Activated naive CD4-positive, alpha-beta T cell treated with anti-CD3 and anti-CD28 coated beads, Interleukin-2, amount 10 ng/mL, durations not matched to agents 7 days and 5 days (primary cell): ENCODE results near the gene PIGS.
"Not testable (repeated sequence)": the region's sequence is repeated elsewhere in the genome, so short reads cannot be mapped to it uniquely, and the experiment has no call there.

ENCODE experiments used
- CTCF ChIA-PET: fragments of 350-600 bp; sonication (Branson Sonifier 250); formaldehyde crosslinking; loops from one replicate; lab custom pipeline; 2021; ENCODE audit warnings: antibody characterized with exemption; lab: Charles Lee
- DNase-seq: peaks from one replicate; pipeline ENCODE4 v3.0.0-alpha.2; 2020
- H3K27ac Mint-ChIP-seq: one replicate; pipeline ENCODE4 v1.8.0; 2021; ENCODE audit warnings: mild to moderate bottlenecking, moderate library complexity, mixed read lengths
- H3K27me3 Mint-ChIP-seq: one replicate; pipeline ENCODE4 v1.8.0; 2021; ENCODE audit warnings: mild to moderate bottlenecking, mixed read lengths
- H3K36me3 Mint-ChIP-seq: one replicate; pipeline ENCODE4 v1.8.0; 2021; ENCODE audit warnings: mixed read lengths
- H3K4me1 Mint-ChIP-seq: one replicate; pipeline ENCODE4 v1.8.0; 2021; ENCODE audit warnings: mixed read lengths
- H3K4me3 Mint-ChIP-seq: one replicate; pipeline ENCODE4 v1.8.0; 2021; ENCODE audit warnings: mild to moderate bottlenecking, moderate library complexity, mixed read lengths
- H3K9me3 Mint-ChIP-seq: one replicate; pipeline ENCODE4 v1.8.0; 2021; ENCODE audit warnings: mixed read lengths

The PIGS gene

GRCh38 chr17:28598389-28598788 is 27.1 kb upstream of the PIGS start:
- Mint-ChIP-seq H3K27ac (peak overlapping the region; percentile 99), H3K4me3 (peak overlapping the region; percentile 82), H3K4me1 (peaks cover 25% of the 10 kb centered on the region), H3K36me3 (peaks cover 11% of the 10 kb centered on the region), H3K27me3 (no peaks in the 10 kb centered on the region), H3K9me3 (no peaks in the 10 kb centered on the region)
- CTCF ChIA-PET = interaction anchor here (0.7 to 1.1 kb wide), 3 partner anchors 14 to 50 kb away, joined by 3 read pairs; no protein-coding TSS in a partner anchor
- no peak for DNase-seq

GRCh38 chr17:28597606-28598383 is 26.5 kb upstream of the PIGS start:
- Mint-ChIP-seq H3K4me3 (peak overlapping the region; percentile 82), H3K36me3 (peaks cover 12% of the 10 kb centered on the region), H3K27ac (peak overlapping the region; percentile 99), H3K9me3 (no peaks in the 10 kb centered on the region), H3K27me3 (no peaks in the 10 kb centered on the region), H3K4me1 (peaks cover 25% of the 10 kb centered on the region)
- CTCF ChIA-PET = interaction anchor here (0.7 to 1.1 kb wide), 3 partner anchors 13 to 51 kb away, joined by 3 read pairs; no protein-coding TSS in a partner anchor
- no peak for DNase-seq

- no peaks in the 10 kb centered on the region for H3K27me3 Mint-ChIP-seq
- no peaks in the 10 kb centered on the region for H3K9me3 Mint-ChIP-seq
- H3K36me3 Mint-ChIP-seq = peaks cover 26% of the 10 kb centered on the region
- H3K4me3 Mint-ChIP-seq = no peak overlapping the region
- H3K4me1 Mint-ChIP-seq = peaks cover 6% of the 10 kb centered on the region
- CTCF ChIA-PET = interaction anchor here (0.9 kb wide), 1 partner anchor 21 kb away, joined by 3 read pairs; no protein-coding TSS in a partner anchor
- no peak for DNase-seq
- H3K27ac Mint-ChIP-seq = no peak overlapping the region
These were observed 20.9 kb upstream of the PIGS start for GRCh38 chr17:28592260-28592659.

- Mint-ChIP-seq H3K9me3 (no peaks in the 10 kb centered on the region), H3K36me3 (peaks cover 29% of the 10 kb centered on the region), H3K4me3 (no peak overlapping the region), H3K27me3 (no peaks in the 10 kb centered on the region), H3K27ac (peak overlapping the region; percentile 58), H3K4me1 (peaks cover 2% of the 10 kb centered on the region)
- CTCF ChIA-PET = interaction anchor here (0.9 kb wide), 1 partner anchor 39 kb away, joined by 3 read pairs; no protein-coding TSS in a partner anchor
- no peak for DNase-seq
These were observed 14.5 kb upstream of the PIGS start for GRCh38 chr17:28585851-28586250.

- no peaks in the 10 kb centered on the region for H3K27me3 Mint-ChIP-seq
- no peak overlapping the region for H3K27ac Mint-ChIP-seq
- H3K9me3 Mint-ChIP-seq = no peaks in the 10 kb centered on the region
- no peak overlapping the region for H3K4me3 Mint-ChIP-seq
- peaks cover 10% of the 10 kb centered on the region for H3K4me1 Mint-ChIP-seq
- DNase-seq = no peak
- peaks cover 38% of the 10 kb centered on the region for H3K36me3 Mint-ChIP-seq
- CTCF ChIA-PET = interaction anchor here (0.9 to 1.4 kb wide), 2 partner anchors 13 to 167 kb away, joined by 3 read pairs; no protein-coding TSS in a partner anchor
These were observed 13.1 kb upstream of the PIGS start for GRCh38 chr17:28584434-28584833.

GRCh38 chr17:28582513-28582912 is 11.2 kb upstream of the PIGS start:
- H3K27me3 Mint-ChIP-seq = no peaks in the 10 kb centered on the region
- H3K36me3 Mint-ChIP-seq = peaks cover 40% of the 10 kb centered on the region
- no peak for DNase-seq
- CTCF ChIA-PET = interaction anchor here (1.5 kb wide), 1 partner anchor 33 kb away, joined by 4 read pairs; no protein-coding TSS in a partner anchor
- no peaks in the 10 kb centered on the region for H3K9me3 Mint-ChIP-seq
- no peak overlapping the region for H3K4me3 Mint-ChIP-seq
- H3K4me1 Mint-ChIP-seq = peaks cover 9% of the 10 kb centered on the region
- H3K27ac Mint-ChIP-seq = no peak overlapping the region

GRCh38 chr17:28580959-28581358 is 9.6 kb upstream of the PIGS start:
- Mint-ChIP-seq H3K4me3 (no peak overlapping the region), H3K27me3 (no peaks in the 10 kb centered on the region), H3K4me1 (peaks cover 21% of the 10 kb centered on the region), H3K27ac (no peak overlapping the region), H3K9me3 (no peaks in the 10 kb centered on the region), H3K36me3 (peaks cover 39% of the 10 kb centered on the region)
- no peak for DNase-seq
- CTCF ChIA-PET = interaction anchor here (1.0 kb wide), 1 partner anchor 9 kb away, joined by 3 read pairs; the partner anchor contains the start of gene PIGS

- Mint-ChIP-seq H3K36me3 (peaks cover 35% of the 10 kb centered on the region), H3K4me1 (peaks cover 31% of the 10 kb centered on the region), H3K9me3 (no peaks in the 10 kb centered on the region), H3K27ac (peak overlapping the region; percentile 58), H3K4me3 (no peak overlapping the region), H3K27me3 (no peaks in the 10 kb centered on the region)
- CTCF ChIA-PET = no interaction called here
- no peak for DNase-seq
These were observed 8.2 kb upstream of the PIGS start for GRCh38 chr17:28579526-28579925.

GRCh38 chr17:28578246-28579195 is 7.2 kb upstream of the PIGS start:
- H3K4me3 Mint-ChIP-seq = no peak overlapping the region
- no peaks in the 10 kb centered on the region for H3K9me3 Mint-ChIP-seq
- CTCF ChIA-PET = interaction anchor here (0.9 kb wide), 1 partner anchor 11 kb away, joined by 3 read pairs; no protein-coding TSS in a partner anchor
- DNase-seq = no peak
- peaks cover 35% of the 10 kb centered on the region for H3K4me1 Mint-ChIP-seq
- H3K27ac Mint-ChIP-seq = peak overlapping the region; percentile 58
- H3K36me3 Mint-ChIP-seq = peaks cover 45% of the 10 kb centered on the region
- no peaks in the 10 kb centered on the region for H3K27me3 Mint-ChIP-seq

GRCh38 chr17:28577466-28577824 is 6.1 kb upstream of the PIGS start:
- Mint-ChIP-seq H3K27ac (peak overlapping the region; percentile 92), H3K4me1 (peaks cover 44% of the 10 kb centered on the region), H3K9me3 (no peaks in the 10 kb centered on the region), H3K4me3 (no peak overlapping the region), H3K27me3 (no peaks in the 10 kb centered on the region), H3K36me3 (peaks cover 54% of the 10 kb centered on the region)
- CTCF ChIA-PET = interaction anchor here (0.9 to 4.0 kb wide), 3 partner anchors 19 to 28 kb away, joined by 4 to 24 read pairs (median 4); no protein-coding TSS in a partner anchor
- DNase-seq = no peak

- DNase-seq = peak; percentile 99
- Mint-ChIP-seq H3K27me3 (no peaks in the 10 kb centered on the region), H3K4me1 (peaks cover 49% of the 10 kb centered on the region), H3K36me3 (peaks cover 54% of the 10 kb centered on the region), H3K9me3 (no peaks in the 10 kb centered on the region), H3K4me3 (peak within 1 kb of the TSS; percentile 85), H3K27ac (peak within 1 kb of the TSS; percentile 92)
- CTCF ChIA-PET = interaction anchor here (0.9 to 4.0 kb wide), 4 partner anchors 19 to 36 kb away, joined by 4 to 24 read pairs (median 4); no protein-coding TSS in a partner anchor
These were observed 5.6 kb upstream of the PIGS start, which contains the start of gene ALDOC for GRCh38 chr17:28576758-28577465. Gene ALDOC (minus strand): TSS chr17:28576895. CDS start chr17:28575532, 1,363 bp downstream.

GRCh38 chr17:28576016-28576415 is 4.7 kb upstream of the PIGS start:
- CTCF ChIA-PET = interaction anchor here (0.8 to 4.0 kb wide), 4 partner anchors 25 to 37 kb away, joined by 3 to 24 read pairs (median 4); no protein-coding TSS in a partner anchor
- peak overlapping the region; percentile 85 for H3K4me3 Mint-ChIP-seq
- H3K36me3 Mint-ChIP-seq = peaks cover 54% of the 10 kb centered on the region
- H3K9me3 Mint-ChIP-seq, H3K27me3 Mint-ChIP-seq, DNase-seq: not testable (repeated sequence)
- peak overlapping the region; percentile 56 for H3K27ac Mint-ChIP-seq
- peaks cover 56% of the 10 kb centered on the region for H3K4me1 Mint-ChIP-seq
